Adrenal gland (tissue), 19 donors: ENCODE data around the gene CXCL9. TPM values are rescaled to one million over a fixed set of nuclear protein-coding genes. Genes with fewer than 3 reads are reported as not detected.
"Not testable (repeated sequence)": the region's sequence is repeated elsewhere in the genome, so short reads cannot be mapped to it uniquely, and the experiment has no call there.

Experiments
- DNase-seq, 7 donors: peaks; one replicate each; pipeline ENCODE4 v3.0.0-alpha.2; 2019 to 2020
- H3K27ac ChIP-seq, 5 donors: fragments of 200-600 bp; sonication (generic) in 4 of 5; 1 replicate in 3 of 5; 2 replicates in 2 of 5; pipeline versions ENCODE4 v1.5.1 to v1.8.0; 2016 to 2020; ENCODE audit warnings: mild to moderate bottlenecking in 1 of 5
- H3K27me3 ChIP-seq: fragments of 200-600 bp; 2 replicates; pipeline ENCODE4 v1.8.0; 2021
- H3K36me3 ChIP-seq, 2 donors: fragments of 200-600 bp; replicated peaks in 1 of 2; 1 replicate in 1 of 2; 2 replicates in 1 of 2; pipeline versions ENCODE4 v1.5.1 to v1.8.0; 2018 to 2022
- H3K4me1 ChIP-seq, 2 donors: fragments of 200-600 bp; replicated peaks in 1 of 2; 1 replicate in 1 of 2; 2 replicates in 1 of 2; pipeline versions ENCODE4 v1.5.1 to v1.8.0; 2018 to 2021
- H3K4me3 ChIP-seq, 4 donors: fragments of 200-600 bp; sonication (generic) in 3 of 4; one replicate each; pipeline ENCODE4 v1.5.1; 2016 to 2018
- H3K9me3 ChIP-seq, 3 donors: fragments of 200-600 bp; sonication (generic) in 1 of 3; replicated peaks in 1 of 3; 1 replicate in 2 of 3; 2 replicates in 1 of 3; pipeline versions ENCODE4 v1.5.1 to v1.8.0; 2016 to 2021
- POLR2A ChIP-seq, 2 donors: fragments of 450-650 bp; IDR thresholded peaks; one replicate each; pipeline ENCODE4 v1.6.1; 2017; ENCODE audit warnings: antibody characterized with exemption in 2 of 2, mild to moderate bottlenecking in 2 of 2, moderate library complexity in 1 of 2
- WGBS, 4 donors: extraction: QIAGEN DNeasy Blood & Tissue Kit in 2 of 4; methylation state at CpG; one replicate each; pipeline versions ENCODE4 v1.1.5 to v1.1.7; 2013 to 2017; 5-methylcytosine and 5-hydroxymethylcytosine counted together
- intact Hi-C, 2 donors: fragments of 100-400 bp; cut with DNase I; formaldehyde crosslinking; loops; one replicate each; pipeline versions ENCODE4 v1.14.1 to v1.15.0; 2022 to 2023
- long read RNA-seq, 10 donors: library from polyadenylated mRNA in 3 of 10; unstranded in 2 of 10; stranded (forward) in 1 of 10; transcript quantifications; one replicate each; pipeline ENCODE4 v2.0.0 and lab custom pipeline, GENCODE V29; 2021 to 2026
- polyA plus RNA-seq, 3 donors: library from polyadenylated mRNA; stranded (reverse); fragments of 200-250 nt in 2 of 3; fragments of 350-450 nt in 1 of 3; fragmentation: Illumina TruSeq in 1 of 3; extraction: RNeasy Lipid Tissue Mini Kit (QIAGEN cat#74804) in 1 of 3; gene quantifications; one replicate each; pipeline ENCODE4 v1.2.3, GENCODE V29; 2013 to 2014
- total RNA-seq, 9 donors: library from RNA; depleted of rRNA in 4 of 9; stranded (reverse); fragments of >200 nt in 4 of 9; fragments of 120-200 nt in 1 of 9; fragmentation: NEBNext Ultra II Directional in 1 of 9; extraction: Animal tissue kit (Norgen Biotek cat#: 25700) in 1 of 9; gene quantifications; one replicate each; pipeline versions ENCODE4 v1.1.0 to v1.2.4, GENCODE V29; 2013 to 2023
- TF ChIP-seq, protein P1 (sequence below), 6 experiments: fragments of 450-650 bp in 4 of 6; fragments of 200-600 bp in 2 of 6; sonication (generic) in 1 of 6; IDR thresholded peaks; 1 replicate in 5 of 6; 2 replicates in 1 of 6; pipeline versions ENCODE4 v1.5.1 to v1.8.0; 2016 to 2021; ENCODE audit warnings: antibody characterized with exemption in 6 of 6, mild to moderate bottlenecking in 2 of 6, moderate library complexity in 1 of 6
- donor health status: healthy with polysubstance abuse.
- donor health status: Bipolar disorder and iron deficiency.
- donor health status: DM: yes; HTN: yes; CAD: no.
- donor health status: DM: no; HTN: no; CAD: no.
- donor health status: DM: no; HTN: no; CAD: no.
- donor health status: DM: yes; HTN: yes; CAD: no.

CXCL9 gene
- total RNA-seq (1 to 10 TPM in 3 of 9 donors, under 1 TPM in 5, not detected in 1; 0.11 to 4.7 (median 0.45) TPM), polyA plus RNA-seq (1 to 10 TPM in 2 of 3 donors, under 1 TPM in 1; 0.67 to 6.4 (median 1.9) TPM)
- long read RNA-seq, donor 1: 0 reads
- long read RNA-seq, donor 2: 0 reads
- long read RNA-seq, donor 3: 0 reads
- long read RNA-seq, donor 4: 0 reads
- long read RNA-seq, donor 5: 0 reads
- long read RNA-seq, donor 6: 0 reads
- long read RNA-seq, donor 7: 0 reads
- long read RNA-seq, donor 8: 0 reads
- long read RNA-seq, donor 9, partial matches to known transcripts: 0 of 1 reads
- long read RNA-seq, donor 9, other reads (novel, unspliced or antisense): 0 of 1 reads
- long read RNA-seq, donor 10: 0 reads

DNA sequence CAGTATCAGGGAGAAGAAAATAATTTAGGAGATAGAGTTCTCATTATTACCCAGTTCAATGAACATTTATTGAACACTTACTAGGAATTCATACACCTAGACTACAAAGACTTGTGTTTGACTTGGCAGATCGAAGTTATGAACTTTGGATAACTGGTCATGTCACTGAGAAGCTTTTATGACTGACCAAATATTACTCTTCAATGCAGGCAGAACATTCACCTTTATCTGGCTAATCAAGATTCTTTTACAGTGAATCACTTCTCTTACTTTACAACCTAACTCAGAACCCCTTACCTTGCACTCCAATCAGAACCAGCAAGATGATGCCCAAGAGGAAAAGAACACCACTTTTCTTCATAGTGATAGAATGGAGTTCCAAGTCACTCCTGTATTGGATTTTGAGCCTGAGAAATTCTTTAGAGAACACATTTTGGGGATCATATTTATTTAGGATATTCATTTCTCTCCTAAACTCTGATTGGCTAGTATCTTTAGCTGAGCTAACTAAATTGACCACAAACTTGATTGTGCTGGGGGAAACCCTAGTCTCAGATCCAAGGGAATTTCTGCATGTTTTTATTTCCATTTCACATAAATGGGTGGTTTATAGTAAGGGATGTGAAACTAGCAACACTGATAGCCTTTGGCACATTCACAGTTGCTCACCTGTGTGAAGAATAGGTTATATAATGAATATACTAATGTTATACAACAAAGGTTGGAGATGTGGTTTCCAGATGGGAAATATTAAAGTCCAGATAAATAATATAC lies at the start of gene CXCL9:
Gene CXCL9 (minus strand): TSS at position 421 of the 774 bp plus-strand sequence. CDS start 60 bp downstream, at position 361.
- WGBS, 4 donors: 50 to 73% (median 68%) methylated on average over 1 of the region's 1 CpG
- Histone ChIP-seq H3K36me3 (no peaks in the 10 kb centered on the region), H3K27me3 (no peaks in the 10 kb centered on the region), H3K27ac (no peak within 1 kb of the TSS), H3K9me3 (no peaks in the 10 kb centered on the region), H3K4me1 (no peaks in the 10 kb centered on the region), H3K4me3 (no peak within 1 kb of the TSS)
- no peak for DNase-seq
- TF ChIP-seq POLR2A (IDR thresholded peaks at IDR 0.05): no peak
- TF ChIP-seq, protein P1, sequence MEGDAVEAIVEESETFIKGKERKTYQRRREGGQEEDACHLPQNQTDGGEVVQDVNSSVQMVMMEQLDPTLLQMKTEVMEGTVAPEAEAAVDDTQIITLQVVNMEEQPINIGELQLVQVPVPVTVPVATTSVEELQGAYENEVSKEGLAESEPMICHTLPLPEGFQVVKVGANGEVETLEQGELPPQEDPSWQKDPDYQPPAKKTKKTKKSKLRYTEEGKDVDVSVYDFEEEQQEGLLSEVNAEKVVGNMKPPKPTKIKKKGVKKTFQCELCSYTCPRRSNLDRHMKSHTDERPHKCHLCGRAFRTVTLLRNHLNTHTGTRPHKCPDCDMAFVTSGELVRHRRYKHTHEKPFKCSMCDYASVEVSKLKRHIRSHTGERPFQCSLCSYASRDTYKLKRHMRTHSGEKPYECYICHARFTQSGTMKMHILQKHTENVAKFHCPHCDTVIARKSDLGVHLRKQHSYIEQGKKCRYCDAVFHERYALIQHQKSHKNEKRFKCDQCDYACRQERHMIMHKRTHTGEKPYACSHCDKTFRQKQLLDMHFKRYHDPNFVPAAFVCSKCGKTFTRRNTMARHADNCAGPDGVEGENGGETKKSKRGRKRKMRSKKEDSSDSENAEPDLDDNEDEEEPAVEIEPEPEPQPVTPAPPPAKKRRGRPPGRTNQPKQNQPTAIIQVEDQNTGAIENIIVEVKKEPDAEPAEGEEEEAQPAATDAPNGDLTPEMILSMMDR (IDR thresholded peaks at IDR 0.05): no peak
- intact Hi-C loops: no loop called here

DNA sequence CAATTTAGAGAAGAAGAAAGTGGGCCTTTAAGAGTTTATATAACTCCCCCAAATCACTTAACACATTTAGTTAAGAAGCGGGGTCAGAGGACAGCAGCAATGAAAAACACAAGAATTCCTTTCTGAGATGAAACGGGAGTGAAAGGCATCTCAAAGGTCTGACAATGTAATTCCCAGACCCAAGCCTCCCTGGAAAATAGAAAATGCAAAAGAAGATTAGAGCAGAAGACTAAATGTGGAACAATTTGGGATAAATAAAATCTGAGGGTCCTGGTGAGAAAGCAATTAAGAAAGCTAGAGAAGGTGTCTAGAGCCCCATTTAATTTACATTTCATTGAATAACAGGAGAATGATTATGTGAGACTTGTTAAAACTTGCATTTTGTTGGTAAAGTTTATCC lies 48.1 kb upstream of the CXCL9 start:
- Histone ChIP-seq H3K4me1 (no peaks in the 10 kb centered on the region), H3K36me3 (no peaks in the 10 kb centered on the region), H3K27ac (no peak overlapping the region), H3K9me3 (no peaks in the 10 kb centered on the region), H3K4me3 (no peak overlapping the region), H3K27me3 (peaks cover 6% of the 10 kb centered on the region)
- DNase-seq: no peak
- intact Hi-C loops: no loop called here
- TF ChIP-seq, protein P1 (IDR thresholded peaks at IDR 0.05): no peak
- no peak for TF ChIP-seq POLR2A (IDR thresholded peaks at IDR 0.05)
- WGBS, 4 donors: 54 to 69% (median 60%) methylated on average over 2 of the region's 2 CpGs

DNA sequence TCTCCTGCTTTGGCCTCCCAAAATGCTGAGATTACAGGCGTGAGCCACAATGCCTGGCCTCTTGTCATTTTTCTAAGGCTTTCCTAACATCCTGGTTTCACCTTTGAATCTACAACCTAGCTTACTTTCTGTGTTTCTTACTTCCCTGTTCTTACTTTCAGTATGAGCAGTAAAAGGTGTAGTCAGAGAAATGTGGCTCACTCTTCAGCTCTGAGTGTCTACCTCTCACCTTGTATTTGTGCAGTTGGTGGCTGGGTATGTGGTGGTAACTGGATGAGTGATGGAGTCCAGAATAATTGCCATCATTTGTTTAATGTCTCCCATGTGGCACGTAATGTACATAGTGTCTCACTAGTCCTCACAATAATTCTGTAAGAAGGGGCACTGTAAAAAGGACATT lies 47.7 kb upstream of the CXCL9 start:
- Histone ChIP-seq H3K27ac (no peak overlapping the region), H3K4me3 (no peak overlapping the region), H3K27me3 (peaks cover 6% of the 10 kb centered on the region), H3K36me3 (no peaks in the 10 kb centered on the region), H3K4me1 (no peaks in the 10 kb centered on the region), H3K9me3 (no peaks in the 10 kb centered on the region)
- intact Hi-C loops: no loop called here
- no peak for TF ChIP-seq POLR2A (IDR thresholded peaks at IDR 0.05)
- TF ChIP-seq, protein P1 (IDR thresholded peaks at IDR 0.05): no peak
- DNase-seq: no peak
- 62 to 79% (median 68%) methylated on average over 2 of the region's 2 CpGs for whole genome bisulfite sequencing, 4 donors

DNA sequence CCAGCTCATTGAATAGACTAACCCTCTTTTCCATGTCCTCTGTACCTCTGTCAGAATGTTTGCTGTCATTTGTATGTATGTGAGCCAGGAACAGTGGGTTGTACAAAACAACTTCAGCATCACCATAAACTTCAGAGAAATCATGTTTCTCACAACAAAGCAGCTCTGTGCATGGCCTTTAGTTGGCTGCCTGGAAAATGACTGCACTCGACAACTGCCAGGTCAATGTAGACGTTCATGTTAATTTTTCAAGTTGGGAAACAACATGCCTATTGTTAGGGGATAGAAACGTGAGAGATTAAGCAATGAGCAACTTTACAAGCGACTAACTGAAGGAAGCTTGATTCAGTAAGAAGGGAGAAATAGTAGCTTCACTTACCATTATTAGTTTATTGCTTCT lies 46.4 kb upstream of the CXCL9 start:
- Histone ChIP-seq H3K27ac (no peak overlapping the region), H3K9me3 (no peaks in the 10 kb centered on the region), H3K4me1 (no peaks in the 10 kb centered on the region), H3K4me3 (no peak overlapping the region), H3K36me3 (no peaks in the 10 kb centered on the region), H3K27me3 (peaks cover 6% of the 10 kb centered on the region)
- intact Hi-C loops: no loop called here
- TF ChIP-seq POLR2A (IDR thresholded peaks at IDR 0.05): no peak
- TF ChIP-seq, protein P1 (IDR thresholded peaks at IDR 0.05): no peak
- WGBS, 4 donors: 30 to 48% (median 38%) methylated on average over 4 of the region's 4 CpGs
- DNase-seq: no peak

DNA sequence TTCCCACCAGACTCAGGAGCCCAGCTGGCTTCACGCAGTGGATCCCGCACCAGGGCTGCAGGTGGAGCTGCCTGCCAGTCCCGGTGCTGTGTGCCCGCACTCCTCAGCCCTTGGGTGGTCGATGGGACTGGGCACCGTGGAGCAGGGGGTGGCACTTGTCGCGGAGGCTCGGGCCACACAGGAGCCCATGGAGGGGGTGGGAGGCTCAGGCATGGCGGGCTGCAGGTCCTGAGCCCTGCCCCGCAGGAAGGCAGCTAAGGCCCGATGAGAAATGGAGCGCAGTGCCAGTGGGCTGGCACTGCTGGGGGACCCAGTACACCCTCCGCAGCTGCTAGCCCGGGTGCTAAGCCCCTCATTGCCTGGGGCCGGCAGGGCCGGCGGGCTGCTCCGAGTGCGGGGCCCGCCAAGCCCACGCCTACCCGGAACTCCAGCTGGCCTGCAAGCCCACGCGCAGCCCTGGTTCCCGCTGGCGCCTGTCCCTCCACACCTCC lies 43.3 kb upstream of the CXCL9 start:
- H3K36me3 ChIP-seq, H3K4me3 ChIP-seq, H3K4me1 ChIP-seq, H3K27ac ChIP-seq, intact Hi-C loops, H3K27me3 ChIP-seq, DNase-seq, H3K9me3 ChIP-seq: not testable (repeated sequence)
- 91 to 100% (median 95%) methylated on average over 3 to 27 of the region's 27 CpGs for WGBS, 4 donors

DNA sequence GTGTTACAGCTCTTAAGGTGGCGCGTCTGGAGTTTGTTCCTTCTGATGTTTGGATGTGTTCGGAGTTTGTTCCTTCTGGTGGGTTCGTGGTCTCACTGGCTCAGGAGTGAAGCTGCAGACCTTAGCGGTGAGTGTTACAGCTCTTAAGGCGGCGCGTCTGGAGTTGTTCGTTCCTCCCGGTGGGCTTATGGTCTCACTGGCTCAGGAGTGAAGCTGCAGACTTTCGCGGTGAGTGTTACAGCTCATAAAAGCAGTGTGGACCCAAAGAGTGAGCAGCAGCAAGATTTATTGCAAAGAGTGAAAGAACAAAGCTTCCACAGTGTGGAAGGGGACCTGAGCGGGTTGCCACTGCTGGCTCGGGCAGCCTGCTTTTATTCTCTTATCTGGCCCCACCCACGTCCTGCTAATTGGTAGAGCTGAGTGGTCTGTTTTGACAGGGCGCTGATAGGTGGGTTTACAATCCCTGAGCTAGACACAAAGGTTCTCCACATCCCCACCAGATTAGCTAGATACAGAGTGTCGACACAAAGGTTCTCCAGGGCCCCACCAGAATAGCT lies 42.6 kb upstream of the CXCL9 start:
- H3K9me3 ChIP-seq, H3K4me3 ChIP-seq, DNase-seq, H3K27me3 ChIP-seq, intact Hi-C loops, H3K27ac ChIP-seq, H3K36me3 ChIP-seq, H3K4me1 ChIP-seq: not testable (repeated sequence)
- WGBS, 4 donors: 84 to 93% (median 88%) methylated on average over 12 to 17 of the region's 17 CpGs
